ENCODE results near the gene ERP44. TPM values are rescaled to one million over a fixed set of nuclear protein-coding genes. Genes with fewer than 3 reads are reported as not detected.

ERP44 gene
- total RNA-seq, 4 donors from 2014 or later = 9.7 to 13.2 (median 12.4) TPM

DNA sequence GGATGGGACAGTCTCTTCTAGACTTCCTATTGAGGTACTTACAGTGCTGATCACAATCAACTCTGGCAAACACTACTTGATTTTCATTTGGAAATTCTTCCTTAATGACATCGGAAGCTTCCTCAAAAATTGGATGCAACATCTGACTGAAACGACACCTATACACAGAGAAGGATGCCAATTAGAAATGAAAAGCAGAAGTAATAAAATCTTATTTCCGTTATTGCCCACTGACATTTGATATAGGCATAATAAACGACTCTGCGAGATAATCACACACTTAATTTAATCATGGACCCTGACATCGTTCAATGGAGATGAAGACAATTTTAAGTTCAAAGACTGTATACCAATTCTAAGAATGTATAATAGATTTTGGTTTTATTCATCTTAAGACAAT is 46.4 kb downstream of the ERP44 start:
- H3K27me3 ChIP-seq = no peaks in the 10 kb centered on the region
- peaks cover 26% of the 10 kb centered on the region for H3K36me3 ChIP-seq
- TF ChIP-seq, protein P1, sequence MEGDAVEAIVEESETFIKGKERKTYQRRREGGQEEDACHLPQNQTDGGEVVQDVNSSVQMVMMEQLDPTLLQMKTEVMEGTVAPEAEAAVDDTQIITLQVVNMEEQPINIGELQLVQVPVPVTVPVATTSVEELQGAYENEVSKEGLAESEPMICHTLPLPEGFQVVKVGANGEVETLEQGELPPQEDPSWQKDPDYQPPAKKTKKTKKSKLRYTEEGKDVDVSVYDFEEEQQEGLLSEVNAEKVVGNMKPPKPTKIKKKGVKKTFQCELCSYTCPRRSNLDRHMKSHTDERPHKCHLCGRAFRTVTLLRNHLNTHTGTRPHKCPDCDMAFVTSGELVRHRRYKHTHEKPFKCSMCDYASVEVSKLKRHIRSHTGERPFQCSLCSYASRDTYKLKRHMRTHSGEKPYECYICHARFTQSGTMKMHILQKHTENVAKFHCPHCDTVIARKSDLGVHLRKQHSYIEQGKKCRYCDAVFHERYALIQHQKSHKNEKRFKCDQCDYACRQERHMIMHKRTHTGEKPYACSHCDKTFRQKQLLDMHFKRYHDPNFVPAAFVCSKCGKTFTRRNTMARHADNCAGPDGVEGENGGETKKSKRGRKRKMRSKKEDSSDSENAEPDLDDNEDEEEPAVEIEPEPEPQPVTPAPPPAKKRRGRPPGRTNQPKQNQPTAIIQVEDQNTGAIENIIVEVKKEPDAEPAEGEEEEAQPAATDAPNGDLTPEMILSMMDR (IDR thresholded peaks at IDR 0.05) = no peak
- TF ChIP-seq POLR2A (IDR thresholded peaks at IDR 0.05) (no peak), POLR2AphosphoS5 (IDR thresholded peaks at IDR 0.05) (no peak), EP300 (IDR thresholded peaks at IDR 0.05) (no peak)
- no peak overlapping the region for H3K27ac ChIP-seq
- DNase-seq (ENCODE audit: low spot score in 2 of 2) = no peak
- no peak overlapping the region for H3K4me3 ChIP-seq
- H3K4me1 ChIP-seq = no peaks in the 10 kb centered on the region
- no peaks in the 10 kb centered on the region for H3K9me3 ChIP-seq
- WGBS = 71% methylated on average over 6 of the region's 6 CpGs

DNA sequence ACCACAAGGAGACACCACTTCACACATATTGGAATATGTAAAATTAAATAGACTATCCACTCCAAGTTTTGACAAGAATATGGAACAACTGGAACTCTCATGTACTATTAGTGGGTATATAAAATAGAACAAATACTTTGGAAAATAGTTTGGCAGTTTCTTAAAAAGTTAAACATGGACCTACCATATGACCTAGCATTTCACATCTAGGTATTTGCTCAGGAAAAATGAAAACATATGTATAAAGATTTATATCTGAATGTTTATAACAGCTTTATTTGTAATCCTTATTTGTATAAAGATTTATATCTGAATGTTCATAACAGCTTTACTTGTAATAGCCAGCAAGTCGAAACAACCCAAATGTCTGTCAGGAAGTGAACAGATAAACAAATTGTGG is 49.2 kb downstream of the ERP44 start:
- Histone ChIP-seq H3K4me1 (no peaks in the 10 kb centered on the region), H3K36me3 (peaks cover 29% of the 10 kb centered on the region), H3K27ac (no peak overlapping the region), H3K27me3 (no peaks in the 10 kb centered on the region), H3K4me3 (no peak overlapping the region), H3K9me3 (no peaks in the 10 kb centered on the region)
- 83% methylated on average over 1 of the region's 1 CpG for WGBS
- no peak for DNase-seq (ENCODE audit: low spot score in 2 of 2)
- TF ChIP-seq, protein P1 (IDR thresholded peaks at IDR 0.05) = no peak
- no peak for TF ChIP-seq POLR2A (IDR thresholded peaks at IDR 0.05)
- TF ChIP-seq EP300 (IDR thresholded peaks at IDR 0.05) = no peak
- no peak for TF ChIP-seq POLR2AphosphoS5 (IDR thresholded peaks at IDR 0.05)

DNA sequence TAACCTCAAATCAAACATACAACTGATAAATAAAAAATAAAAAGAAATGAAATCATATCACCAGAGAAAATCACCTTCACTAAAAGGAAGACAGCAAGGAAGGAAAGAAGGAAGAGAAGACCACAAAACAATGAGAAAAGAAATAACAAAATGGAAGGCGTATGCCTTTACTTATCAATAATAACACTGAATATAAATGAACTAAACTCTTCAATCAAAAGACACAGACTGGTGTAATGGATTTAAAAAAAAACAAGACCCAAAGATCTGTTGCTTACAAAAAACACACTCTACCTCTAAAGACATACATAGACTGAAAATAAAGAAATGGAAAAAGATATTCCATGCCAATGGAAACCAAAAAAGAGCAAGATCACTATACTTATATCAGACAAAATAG is 60.3 kb downstream of the ERP44 start:
- no peaks in the 10 kb centered on the region for H3K27me3 ChIP-seq
- DNase-seq (ENCODE audit: low spot score in 2 of 2) = no peak
- TF ChIP-seq EP300 (IDR thresholded peaks at IDR 0.05) (no peak), POLR2AphosphoS5 (IDR thresholded peaks at IDR 0.05) (no peak), POLR2A (IDR thresholded peaks at IDR 0.05) (no peak)
- TF ChIP-seq, protein P1 (IDR thresholded peaks at IDR 0.05) = no peak
- no peaks in the 10 kb centered on the region for H3K4me1 ChIP-seq
- H3K27ac ChIP-seq = no peak overlapping the region
- 96% methylated on average over 1 of the region's 1 CpG for WGBS
- H3K9me3 ChIP-seq = no peaks in the 10 kb centered on the region
- peaks cover 10% of the 10 kb centered on the region for H3K36me3 ChIP-seq
- no peak overlapping the region for H3K4me3 ChIP-seq

DNA sequence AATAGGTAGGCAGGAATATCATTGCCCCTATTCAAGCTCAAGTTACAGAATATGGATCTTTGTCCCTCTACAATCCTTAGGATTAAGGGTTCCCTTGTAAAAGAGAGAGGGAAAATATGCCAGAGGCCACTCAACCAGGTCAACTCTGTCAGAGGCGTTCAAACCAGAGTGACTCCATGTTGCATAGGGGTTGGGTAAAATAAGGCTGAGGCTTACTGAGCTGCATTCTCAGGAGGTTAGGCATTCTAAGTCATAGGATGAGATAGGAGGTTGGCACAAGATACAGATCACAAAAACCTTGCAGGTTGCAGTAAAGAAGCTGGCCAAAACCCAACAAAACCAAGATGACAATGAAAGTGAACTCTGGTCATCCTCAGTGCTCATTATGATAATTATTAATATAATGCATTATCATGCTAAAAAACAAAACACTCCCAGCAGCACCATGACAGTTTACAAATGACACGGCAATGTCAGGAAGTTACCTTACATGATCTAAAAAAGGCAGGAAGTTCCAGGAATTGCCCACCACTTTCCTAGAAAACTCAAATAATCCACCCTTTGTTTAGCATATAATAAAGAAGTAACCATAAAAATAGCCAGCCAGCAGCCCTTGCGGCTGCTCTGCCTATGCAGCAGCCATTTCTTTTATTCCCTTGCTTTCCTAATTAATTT is 64.8 kb downstream of the ERP44 start:
- WGBS = 86% methylated on average over 3 of the region's 3 CpGs
- TF ChIP-seq POLR2AphosphoS5 (IDR thresholded peaks at IDR 0.05) = no peak
- TF ChIP-seq EP300 (IDR thresholded peaks at IDR 0.05) = no peak
- no peak for TF ChIP-seq POLR2A (IDR thresholded peaks at IDR 0.05)
- TF ChIP-seq, protein P1 (IDR thresholded peaks at IDR 0.05) = no peak

DNA sequence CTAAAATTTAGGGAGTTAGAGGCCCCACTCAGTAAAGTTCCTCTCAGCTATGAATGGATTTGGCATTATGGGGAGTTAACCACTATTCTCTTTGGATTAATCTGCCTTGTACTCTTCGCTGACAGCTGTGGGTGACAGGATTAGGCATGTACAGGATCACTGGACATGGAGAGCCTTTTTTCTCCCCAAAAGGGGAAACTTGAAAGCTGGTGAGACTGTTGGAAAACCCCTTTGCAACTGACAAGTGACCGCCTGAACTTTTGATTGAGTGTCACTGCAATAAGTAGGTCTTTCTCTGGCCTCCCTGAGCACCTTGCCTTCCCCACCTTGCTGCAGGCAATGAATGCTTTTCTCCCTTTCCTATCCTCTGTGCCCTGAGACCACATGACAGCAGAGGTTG is 68.3 kb downstream of the ERP44 start:
- Histone ChIP-seq H3K27ac (no peak overlapping the region), H3K9me3 (no peaks in the 10 kb centered on the region), H3K27me3 (no peaks in the 10 kb centered on the region), H3K36me3 (peaks cover 12% of the 10 kb centered on the region), H3K4me1 (no peaks in the 10 kb centered on the region), H3K4me3 (no peak overlapping the region)
- whole genome bisulfite sequencing = 96% methylated on average over 2 of the region's 2 CpGs
- no peak for DNase-seq (ENCODE audit: low spot score in 2 of 2)
- TF ChIP-seq POLR2A (IDR thresholded peaks at IDR 0.05) (no peak), POLR2AphosphoS5 (IDR thresholded peaks at IDR 0.05) (no peak), EP300 (IDR thresholded peaks at IDR 0.05) (no peak)
- TF ChIP-seq, protein P1 (IDR thresholded peaks at IDR 0.05) = no peak

More for the DNA sequence above, 64.8 kb downstream of the ERP44 start:
- peaks cover 10% of the 10 kb centered on the region for H3K36me3 ChIP-seq
- no peak overlapping the region for H3K27ac ChIP-seq
- no peak for DNase-seq (ENCODE audit: low spot score in 2 of 2)
- no peaks in the 10 kb centered on the region for H3K9me3 ChIP-seq
- H3K27me3 ChIP-seq = no peaks in the 10 kb centered on the region
- no peaks in the 10 kb centered on the region for H3K4me1 ChIP-seq
- H3K4me3 ChIP-seq = no peak overlapping the region

All from suprapubic skin (tissue), 4 donors.